ENCODE measurements around the gene ENPP5.

ENPP5 gene

DNA sequence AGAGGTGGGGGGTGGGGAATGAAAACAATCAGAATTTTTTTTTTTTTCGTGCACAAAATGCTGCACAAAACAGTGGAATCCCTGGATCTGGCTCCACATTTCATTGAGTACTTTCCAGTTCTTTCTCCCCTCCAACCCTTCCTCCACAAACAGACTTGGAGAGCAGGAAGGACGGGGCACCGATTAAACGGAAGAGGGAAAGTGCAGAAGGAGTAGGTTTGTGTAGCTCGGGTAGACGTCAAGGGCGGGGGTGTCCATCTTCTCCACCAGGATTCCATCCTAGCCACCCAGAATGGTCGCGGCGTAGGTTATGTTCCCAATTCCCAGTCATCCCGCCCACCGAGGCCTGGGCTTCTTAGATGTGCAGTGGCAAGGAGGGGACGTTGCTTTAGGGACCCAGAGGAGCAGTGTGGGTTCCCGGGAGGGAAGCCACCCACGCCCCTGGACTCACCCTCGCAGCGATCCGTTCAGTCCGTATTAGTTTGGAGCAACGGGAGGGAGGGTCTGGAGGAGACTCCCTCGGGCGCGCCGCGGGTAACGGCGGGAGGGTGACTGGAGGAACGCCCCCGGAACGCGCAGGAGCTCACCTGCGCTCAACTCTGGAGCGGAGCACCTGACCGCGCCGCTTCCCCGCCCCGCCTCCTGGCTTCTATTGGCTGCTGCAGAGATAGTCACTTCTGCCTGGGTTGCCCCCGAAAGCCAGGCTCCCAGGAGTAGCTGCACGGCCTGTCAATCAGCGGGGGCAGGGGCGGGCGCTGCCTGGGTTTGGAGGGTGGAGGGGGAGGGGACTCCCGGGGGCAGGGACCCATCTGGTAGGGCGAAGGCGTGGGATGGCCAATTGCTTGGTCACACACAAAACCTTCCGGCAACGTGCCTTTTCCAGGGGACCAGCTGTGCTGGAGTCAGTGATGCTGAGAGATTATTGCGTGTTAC lies at the start of gene ENPP5:
Gene ENPP5, minus strand, starts transcription at position 624 of the 933 bp plus-strand sequence. CDS start 2,718 bp downstream, outside the sequence.
- peak; percentile 80 for DNase-seq

- no peak for DNase-seq
Measured at GRCh38 chr6:46219661-46220060, 48.9 kb upstream of the ENPP5 start.

- DNase-seq: no peak
Measured at GRCh38 chr6:46218457-46218856, 47.7 kb upstream of the ENPP5 start.

DNA sequence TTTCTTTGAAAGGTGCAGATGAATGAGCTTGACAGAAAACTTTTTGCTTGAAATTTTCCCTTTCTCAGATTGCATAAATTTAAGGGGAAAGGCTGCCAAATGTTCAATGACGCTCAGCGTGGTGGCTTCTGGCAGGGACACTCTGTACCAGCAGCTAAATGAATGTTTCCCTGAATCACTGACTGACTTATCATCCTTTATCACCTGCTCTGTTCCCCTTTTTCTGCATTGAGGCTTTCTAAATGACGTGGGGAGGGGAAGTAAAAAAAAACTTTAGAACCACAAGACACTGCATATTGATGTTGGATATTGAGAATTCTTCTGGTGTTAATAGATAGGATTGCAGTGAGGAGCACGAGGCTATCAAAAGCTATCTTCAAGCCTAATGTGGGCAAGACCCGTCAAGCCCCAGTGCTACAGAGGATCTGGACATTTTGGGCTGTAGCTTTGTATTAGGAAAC lies 46.9 kb upstream of the ENPP5 start:
- no peak for DNase-seq

- DNase-seq: no peak
Measured at GRCh38 chr6:46216879-46217278, 46.1 kb upstream of the ENPP5 start.

- no peak for DNase-seq
Measured at GRCh38 chr6:46215777-46216176, 45.0 kb upstream of the ENPP5 start.

GRCh38 chr6:46215213-46215612 lies 44.4 kb upstream of the ENPP5 start:
- DNase-seq: no peak

GRCh38 chr6:46211917-46212316 lies 41.1 kb upstream of the ENPP5 start:
- DNase-seq: no peak

DNA sequence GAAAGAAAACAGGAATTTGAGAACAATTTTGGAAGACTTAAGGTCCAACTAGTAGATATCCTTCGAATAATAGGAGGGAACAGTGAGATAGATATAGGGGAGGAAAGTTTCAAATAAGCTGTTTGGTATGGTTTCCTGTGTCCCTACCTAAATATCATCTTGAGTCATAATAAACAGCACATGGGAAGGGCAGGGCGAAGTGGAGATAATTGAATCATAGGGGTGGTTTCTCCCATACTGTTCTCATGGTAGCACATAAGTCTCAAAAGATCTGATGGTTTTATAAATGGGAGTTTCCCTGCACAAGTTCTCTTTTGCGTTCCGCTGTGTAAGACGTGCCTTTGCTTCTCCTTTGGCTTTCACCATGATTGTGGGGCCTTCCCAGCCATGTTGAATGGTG lies 39.5 kb upstream of the ENPP5 start:
- DNase-seq: no peak

DNA sequence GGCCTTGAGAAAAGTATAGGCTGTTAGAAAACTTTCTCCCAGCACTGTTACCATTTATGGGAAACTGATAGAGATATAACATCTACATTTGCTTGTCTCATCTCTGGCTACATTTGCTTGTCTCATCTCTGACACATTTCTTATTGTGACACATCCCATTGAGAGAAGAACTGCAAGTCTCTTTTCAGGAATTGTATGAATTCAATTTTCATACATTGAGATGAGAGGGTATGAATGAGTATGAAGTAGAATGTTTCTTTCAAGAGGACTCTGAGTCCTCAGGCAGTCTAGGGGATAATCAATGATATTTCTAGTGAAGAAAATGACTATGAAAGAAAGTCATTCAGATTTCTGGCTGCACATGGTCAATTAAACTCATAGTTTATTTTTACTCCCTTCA lies 37.5 kb upstream of the ENPP5 start:
- DNase-seq: no peak

DNA sequence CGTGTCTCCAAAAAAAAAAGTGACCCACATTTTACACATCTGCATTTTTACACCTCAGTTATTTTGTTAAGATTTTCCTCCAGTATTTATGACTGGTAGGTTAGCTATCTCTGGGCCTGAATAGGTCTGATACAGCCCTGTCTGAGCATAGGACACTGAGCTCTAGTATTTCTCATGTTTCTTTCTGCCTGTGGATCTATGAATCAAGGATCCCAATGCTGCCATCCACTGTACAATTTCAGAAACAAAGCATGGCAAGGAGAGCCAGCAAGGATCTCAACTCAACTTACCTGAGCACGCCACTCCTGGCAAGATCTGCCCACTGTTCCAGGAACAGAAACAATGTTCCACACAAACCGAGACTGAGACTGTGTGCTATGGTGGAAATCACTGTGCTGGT lies 36.4 kb upstream of the ENPP5 start:
- DNase-seq: no peak

DNA sequence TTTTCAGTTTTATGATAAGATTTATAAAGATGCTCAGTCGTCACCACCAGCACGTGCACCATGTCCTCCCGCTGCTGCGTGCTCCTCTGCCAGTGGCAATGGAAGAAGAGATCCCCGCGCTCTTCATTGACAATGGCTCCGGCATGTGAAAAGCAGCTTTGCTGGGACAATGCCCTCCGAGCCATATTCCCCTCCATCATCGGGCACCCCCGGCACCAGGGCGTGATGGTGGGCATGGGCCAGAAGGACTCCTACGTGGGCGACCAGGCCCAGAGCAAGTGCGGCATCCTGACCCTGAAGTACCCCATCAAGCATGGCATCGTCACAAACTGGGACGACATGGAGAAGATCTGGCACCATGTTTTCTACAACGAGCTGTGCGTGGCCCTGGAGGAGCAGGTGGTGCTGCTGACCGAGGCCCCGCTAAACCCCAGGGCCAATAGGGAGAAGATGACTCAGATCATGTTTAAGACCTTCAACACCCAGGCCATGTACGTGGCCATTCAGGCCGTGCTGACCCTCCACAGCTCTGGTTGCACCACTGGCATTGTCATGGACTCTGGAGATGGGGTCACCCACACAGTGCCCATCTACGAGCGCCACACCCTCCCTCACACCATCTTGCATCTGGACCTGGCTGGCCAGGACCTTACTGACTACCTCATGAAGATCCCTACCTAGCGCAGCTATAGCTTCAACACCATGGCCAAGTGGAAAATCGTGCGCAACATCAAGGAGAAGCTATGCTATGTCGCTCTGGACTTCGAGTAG lies 34.3 kb upstream of the ENPP5 start:
- DNase-seq: no peak

GRCh38 chr6:46203391-46204177 lies 32.8 kb upstream of the ENPP5 start:
- DNase-seq: no peak

DNA sequence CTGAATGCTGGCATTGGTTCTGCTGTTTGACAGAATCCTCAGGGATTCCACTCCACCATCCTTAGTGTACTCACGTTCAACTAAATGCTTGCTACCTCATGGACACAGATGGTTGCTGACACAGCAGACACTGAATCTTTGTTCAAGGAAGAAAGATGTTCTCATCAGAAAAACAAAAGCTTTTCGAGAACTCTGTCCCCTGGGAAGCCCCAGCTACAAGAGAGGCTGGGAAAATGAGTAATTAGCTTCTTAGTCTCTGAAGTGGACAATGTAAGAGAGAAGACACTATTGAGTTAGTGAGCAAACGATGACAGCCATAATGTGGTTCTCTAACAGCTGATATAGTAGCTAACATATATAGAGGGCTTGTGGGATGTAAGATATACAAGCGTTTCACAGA lies 30.9 kb upstream of the ENPP5 start:
- DNase-seq: no peak

DNA sequence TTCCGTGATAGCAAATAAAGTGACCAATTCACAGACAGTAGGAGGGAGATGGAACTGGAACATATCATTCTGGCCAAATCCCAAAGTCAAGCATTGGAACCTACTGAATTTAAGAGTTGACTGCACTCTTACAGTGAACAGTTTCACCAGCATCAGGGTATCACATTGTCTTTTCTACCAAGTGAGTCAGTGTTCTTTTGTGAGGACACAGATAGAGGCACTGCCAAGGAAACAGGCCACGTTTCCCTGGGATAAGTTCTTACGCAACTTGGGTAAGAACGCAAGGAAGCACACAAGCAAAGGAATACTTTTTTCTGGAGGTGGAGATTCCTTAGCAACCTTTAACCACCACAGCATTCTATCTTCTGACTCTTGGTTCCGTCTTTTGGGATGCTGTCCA lies 28.6 kb upstream of the ENPP5 start:
- DNase-seq: no peak

GRCh38 chr6:46191961-46192360 lies 21.2 kb upstream of the ENPP5 start:
- DNase-seq: no peak

- no peak for DNase-seq
Measured at GRCh38 chr6:46190889-46191288, 20.1 kb upstream of the ENPP5 start.

DNA sequence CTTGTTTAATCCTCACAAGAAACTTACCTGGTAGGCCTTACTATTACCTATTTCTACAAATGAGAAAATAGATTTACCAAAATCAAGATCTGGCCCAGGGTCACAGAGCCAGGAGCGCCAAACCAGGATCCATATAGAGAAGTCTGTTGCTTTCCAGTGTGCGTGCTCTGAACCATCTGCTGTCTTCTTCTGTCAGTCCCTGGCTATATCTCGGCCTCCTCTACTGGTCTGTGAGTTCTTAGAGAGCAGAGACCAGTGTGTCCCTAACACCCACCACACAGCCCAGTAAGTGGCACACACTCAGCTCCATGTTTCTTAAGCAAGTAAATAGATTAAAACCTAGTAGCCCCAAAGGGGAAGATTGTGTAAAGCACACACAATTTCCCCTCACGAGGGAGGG lies 18.9 kb upstream of the ENPP5 start:
- DNase-seq: no peak

- DNase-seq: no peak
Measured at GRCh38 chr6:46186583-46186982, 15.8 kb upstream of the ENPP5 start.

- DNase-seq: no peak
Measured at GRCh38 chr6:46184114-46184513, 13.3 kb upstream of the ENPP5 start.

- DNase-seq: no peak
Measured at GRCh38 chr6:46175976-46176375, 5.2 kb upstream of the ENPP5 start.

GRCh38 chr6:46175446-46175845 lies 4.7 kb upstream of the ENPP5 start:
- no peak for DNase-seq

DNA sequence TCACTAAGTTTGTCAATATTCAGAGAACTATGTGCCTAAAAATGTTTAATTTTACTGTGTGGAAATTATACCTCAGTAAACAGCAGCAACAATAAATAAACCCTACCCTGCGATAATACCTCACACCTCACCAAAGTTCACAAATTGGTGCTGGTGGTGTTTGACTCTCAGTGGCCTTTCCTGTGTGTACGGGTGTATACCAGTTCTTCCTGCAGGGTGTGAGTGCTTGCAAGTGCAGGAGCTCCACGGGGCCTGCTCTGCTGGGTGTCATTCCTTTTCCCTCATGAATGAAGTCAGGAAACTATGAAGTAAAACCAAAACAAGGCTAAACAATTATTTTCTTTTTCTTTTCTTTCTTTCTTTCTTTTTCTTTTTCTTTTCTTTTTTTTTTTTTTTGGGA lies 4.1 kb upstream of the ENPP5 start:
- no peak for DNase-seq
